ENCODE results near the gene DISC1.

The DISC1 gene

DNA sequence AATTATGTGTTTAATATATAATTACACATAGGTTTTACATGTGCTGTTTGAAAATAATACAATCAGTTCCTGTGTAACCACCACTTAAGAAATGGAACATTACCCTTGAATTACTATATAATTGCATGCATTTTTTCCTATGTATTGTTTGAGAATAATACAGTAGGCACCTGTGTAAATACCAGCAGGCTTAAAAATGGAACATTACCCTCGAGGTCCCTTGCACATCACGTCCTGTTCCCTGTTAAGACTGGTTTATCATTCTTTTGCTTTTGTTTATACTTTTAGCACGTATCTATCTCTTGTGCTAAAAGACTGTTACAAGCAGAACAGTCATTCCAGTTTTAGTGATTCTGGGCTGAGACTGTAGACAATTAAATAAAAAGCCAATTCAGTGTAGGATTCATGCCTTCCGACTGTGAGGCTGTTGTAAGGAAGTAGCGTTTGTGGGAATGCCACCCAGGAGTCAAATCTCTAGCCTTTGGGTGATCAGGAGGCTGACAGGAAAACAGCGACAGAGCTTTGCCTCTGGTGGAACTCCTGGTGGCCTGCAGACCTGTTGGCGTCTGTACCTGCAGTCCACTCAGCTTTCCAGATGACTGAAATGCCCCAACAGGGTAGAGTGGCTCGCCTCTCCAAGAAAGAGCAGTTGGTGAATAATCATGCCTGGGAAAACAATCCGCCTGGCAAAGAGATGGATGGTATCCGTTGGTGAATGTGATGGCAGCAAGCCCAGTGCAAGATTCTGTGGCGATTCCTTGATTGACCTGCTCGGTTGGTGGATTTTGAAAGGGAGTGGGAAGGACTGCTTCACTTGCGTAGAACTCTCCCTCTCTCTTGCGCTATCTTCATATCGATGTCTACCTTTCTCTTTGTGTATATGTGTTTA lies 58.0 kb downstream of the DISC1 start:
- DNase-seq (ENCODE audit: low read depth): no peak
- TF ChIP-seq CTCF (conservative IDR thresholded peaks at IDR 0.05; ENCODE audit: low read depth, low read length): no peak
- no peak overlapping the region for H3K4me3 ChIP-seq (ENCODE audit: low read length)

- no peak for TF ChIP-seq CTCF (conservative IDR thresholded peaks at IDR 0.05; ENCODE audit: low read depth, low read length)
- DNase-seq (ENCODE audit: low read depth): no peak
- no peak overlapping the region for H3K4me3 ChIP-seq (ENCODE audit: low read length)
Observed at GRCh38 chr1:231686384-231686783, 59.8 kb downstream of the DISC1 start.

GRCh38 chr1:231688989-231689388 lies 62.4 kb downstream of the DISC1 start:
- DNase-seq (ENCODE audit: low read depth): no peak

GRCh38 chr1:231690059-231690458 lies 63.5 kb downstream of the DISC1 start:
- no peak for DNase-seq (ENCODE audit: low read depth)
- H3K4me3 ChIP-seq (ENCODE audit: low read length): no peak overlapping the region
- TF ChIP-seq CTCF (conservative IDR thresholded peaks at IDR 0.05; ENCODE audit: low read depth, low read length): no peak

More at GRCh38 chr1:231688989-231689388, 62.4 kb downstream of the DISC1 start:
- no peak for TF ChIP-seq CTCF (conservative IDR thresholded peaks at IDR 0.05; ENCODE audit: low read depth, low read length)
- H3K4me3 ChIP-seq (ENCODE audit: low read length): no peak overlapping the region

DNA sequence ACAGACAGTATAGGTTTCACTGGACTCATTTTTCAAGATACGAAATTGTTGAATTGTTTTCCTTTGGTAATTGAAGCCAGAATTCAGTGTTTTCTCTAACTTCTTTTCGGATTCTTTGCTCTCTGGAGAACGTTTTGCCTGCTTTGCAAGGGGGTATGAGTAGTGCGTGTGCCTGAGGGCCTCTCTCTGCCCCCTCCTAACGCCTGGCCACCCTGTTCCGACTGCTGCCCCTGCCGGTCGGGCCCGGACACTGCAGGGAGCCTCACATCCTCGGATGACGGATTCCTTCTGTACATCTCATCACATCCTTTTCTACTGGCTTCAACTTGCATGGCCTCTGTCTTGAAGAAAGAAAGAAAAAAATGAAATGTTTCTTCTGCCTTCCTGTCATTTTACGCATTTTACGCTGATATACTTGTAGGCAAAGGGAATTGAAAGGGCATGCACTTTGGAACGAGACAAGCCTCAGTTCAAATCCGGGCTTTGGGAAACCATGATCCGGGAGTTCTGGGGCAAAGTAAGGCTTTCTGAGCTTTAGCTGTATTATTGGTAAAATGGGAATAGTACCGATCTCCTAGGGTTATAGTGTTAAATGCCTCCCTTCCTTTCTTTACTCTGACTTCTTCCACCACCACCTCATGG lies 65.1 kb downstream of the DISC1 start:
- no peak for DNase-seq (ENCODE audit: low read depth)
- H3K4me3 ChIP-seq (ENCODE audit: low read length): no peak overlapping the region
- TF ChIP-seq CTCF (conservative IDR thresholded peaks at IDR 0.05; ENCODE audit: low read depth, low read length): peak; percentile 83

- no peak for TF ChIP-seq CTCF (conservative IDR thresholded peaks at IDR 0.05; ENCODE audit: low read depth, low read length)
- DNase-seq (ENCODE audit: low read depth): no peak
- H3K4me3 ChIP-seq (ENCODE audit: low read length): no peak overlapping the region
Observed at GRCh38 chr1:231693361-231694074, 66.9 kb downstream of the DISC1 start.

Data from retinal pigment epithelial cell (primary cell).